Medulla oblongata (tissue), 1 donor: ENCODE measurements around the gene SMIM23.
A peak's percentile ranks its signal among the peaks of the same experiment; 100 is the strongest.

Experiments
- DNase-seq: peaks from one replicate; pipeline ENCODE4 v3.0.0-alpha.2; 2015; ENCODE audit errors: extremely low spot score

The SMIM23 gene

DNA sequence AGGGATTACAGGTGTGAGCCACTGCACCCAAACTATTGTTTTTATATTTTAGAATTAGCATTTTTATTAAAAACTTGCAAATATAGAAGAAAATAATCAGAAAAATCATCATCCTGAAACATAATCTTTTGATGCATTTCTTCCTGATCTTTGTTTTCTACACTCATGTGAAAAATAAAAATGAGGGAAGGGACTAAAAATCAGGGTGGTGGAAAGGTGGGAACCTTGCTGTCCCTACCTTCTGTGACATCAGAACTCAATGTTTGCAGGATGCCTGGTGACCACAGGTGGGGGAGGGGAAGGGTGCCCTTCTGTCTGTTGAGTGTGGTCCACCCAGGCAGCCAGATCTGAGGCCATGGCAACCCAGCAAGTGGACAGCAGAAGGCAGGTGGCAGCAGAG is at the start of gene SMIM23:
TSS of gene SMIM23 (plus strand) at position 301 of the 400 bp plus-strand sequence. CDS start at position 356, 55 bp downstream.
- no peak for DNase-seq

GRCh38 chr5:171736976-171737891 is 48.4 kb upstream of the SMIM23 start:
- DNase-seq: no peak

- no peak for DNase-seq
Observed at GRCh38 chr5:171738501-171738900, 47.1 kb upstream of the SMIM23 start.

- DNase-seq: no peak
Observed at GRCh38 chr5:171739271-171739670, 46.3 kb upstream of the SMIM23 start.

GRCh38 chr5:171743436-171744076 is 42.1 kb upstream of the SMIM23 start:
- no peak for DNase-seq

- no peak for DNase-seq
Observed at GRCh38 chr5:171744264-171744663, 41.4 kb upstream of the SMIM23 start.

- DNase-seq: no peak
Observed at GRCh38 chr5:171744882-171745281, 40.7 kb upstream of the SMIM23 start.

- DNase-seq: no peak
Observed at GRCh38 chr5:171745602-171746001, 40.0 kb upstream of the SMIM23 start.

DNA sequence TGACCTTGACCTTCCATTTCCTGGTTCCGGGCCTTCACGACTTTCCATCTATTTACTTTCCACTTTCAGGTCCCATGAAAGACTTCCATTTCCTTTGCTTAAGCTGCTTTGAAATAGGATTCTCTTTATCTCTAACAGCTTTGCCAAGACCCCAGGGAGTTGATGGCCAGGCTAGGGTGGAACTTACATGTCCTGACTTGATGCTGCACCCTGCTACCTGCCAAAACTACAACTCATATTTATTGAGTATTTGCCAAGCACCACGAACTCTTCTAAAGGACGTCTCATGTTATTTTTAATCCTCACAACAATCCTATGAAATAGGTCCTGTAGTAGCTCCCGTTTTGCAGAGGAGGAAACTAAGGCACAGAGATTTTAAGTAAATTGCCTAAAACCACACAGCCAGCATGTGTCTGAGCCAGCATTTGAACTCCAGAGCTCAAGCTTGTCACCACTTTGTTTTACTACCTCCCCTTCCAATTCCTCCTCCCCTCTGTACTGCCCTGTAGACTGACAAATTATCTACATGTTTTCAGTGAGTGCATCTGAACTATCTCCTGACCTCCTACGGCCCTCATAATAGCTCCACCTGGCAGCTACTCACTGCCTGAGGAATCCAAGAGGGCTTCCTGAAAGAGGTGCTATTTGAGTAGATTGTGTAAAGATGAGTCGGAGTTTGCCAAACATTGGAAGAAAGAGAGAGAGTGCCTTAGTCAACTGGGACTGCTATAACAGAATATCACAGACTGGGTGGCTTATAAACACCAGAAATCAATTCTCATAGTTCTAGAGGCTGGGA is 38.4 kb upstream of the SMIM23 start:
- DNase-seq: no peak

DNA sequence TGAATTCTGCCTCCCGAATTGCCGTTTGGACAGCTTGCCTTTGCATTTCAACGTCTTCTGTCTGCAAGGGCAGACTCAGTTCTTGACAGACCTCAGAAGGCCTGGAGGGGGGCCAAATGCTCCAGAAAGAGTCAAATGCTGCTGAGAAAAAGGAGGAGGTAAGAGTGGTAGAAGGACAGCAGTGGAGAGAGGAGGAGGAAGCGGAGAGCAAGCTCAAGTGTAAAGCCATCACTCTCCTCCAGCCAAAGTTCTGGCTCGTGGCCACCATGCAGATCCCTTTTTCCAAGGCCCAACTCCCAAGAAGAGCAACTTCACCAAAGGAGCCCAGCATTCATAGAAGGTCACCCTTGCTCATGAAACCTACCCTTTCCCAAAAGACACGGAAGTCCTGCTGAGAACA is 36.9 kb upstream of the SMIM23 start:
- DNase-seq: no peak

GRCh38 chr5:171749365-171749764 is 36.3 kb upstream of the SMIM23 start:
- DNase-seq: no peak

DNA sequence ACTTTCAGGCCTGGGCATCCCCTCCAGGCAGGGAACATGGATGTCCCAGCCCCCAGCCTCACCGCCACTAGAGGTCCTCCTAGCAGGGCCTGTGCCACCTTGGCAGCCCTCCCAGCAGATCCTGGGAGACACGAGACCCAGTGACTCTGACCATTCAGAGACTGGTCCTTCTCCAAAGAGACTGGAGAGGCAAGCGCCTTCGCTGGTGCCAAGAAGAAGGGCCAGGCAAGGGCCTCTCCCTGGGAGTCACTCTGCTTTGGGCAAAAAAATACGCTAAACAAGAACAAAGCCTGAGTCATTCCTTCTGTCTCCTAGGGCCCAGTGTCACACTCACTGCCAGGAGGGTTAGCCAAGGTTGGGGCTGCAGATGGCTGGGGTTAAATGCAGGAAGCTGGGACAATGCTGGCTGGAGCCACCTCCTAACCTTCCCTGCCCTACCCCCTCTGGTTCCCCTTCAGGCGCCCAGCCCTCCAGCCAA is 35.3 kb upstream of the SMIM23 start:
- DNase-seq: peak; percentile 34

- no peak for DNase-seq
Observed at GRCh38 chr5:171755354-171755821, 30.2 kb upstream of the SMIM23 start.

GRCh38 chr5:171757853-171758535 is 27.6 kb upstream of the SMIM23 start:
- DNase-seq: no peak

DNA sequence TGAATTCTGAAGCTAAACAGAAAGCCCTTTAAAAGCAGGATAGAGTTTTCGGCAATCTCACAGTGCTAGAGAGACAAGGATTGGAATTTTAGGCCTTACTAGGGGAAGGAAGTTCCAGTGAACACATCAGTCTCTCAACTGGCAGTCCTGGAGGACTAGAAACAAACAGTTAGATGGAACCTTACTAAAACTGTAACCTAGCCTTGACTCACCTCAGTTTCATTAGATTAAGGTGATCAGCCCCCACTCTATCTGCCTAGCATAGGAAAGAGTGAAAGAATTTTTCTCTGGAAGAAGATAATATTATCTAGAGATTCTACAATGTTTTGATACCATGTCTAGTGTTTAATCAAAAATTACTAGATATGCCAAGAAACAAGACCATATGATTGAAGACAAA is 25.8 kb upstream of the SMIM23 start:
- DNase-seq: no peak

DNA sequence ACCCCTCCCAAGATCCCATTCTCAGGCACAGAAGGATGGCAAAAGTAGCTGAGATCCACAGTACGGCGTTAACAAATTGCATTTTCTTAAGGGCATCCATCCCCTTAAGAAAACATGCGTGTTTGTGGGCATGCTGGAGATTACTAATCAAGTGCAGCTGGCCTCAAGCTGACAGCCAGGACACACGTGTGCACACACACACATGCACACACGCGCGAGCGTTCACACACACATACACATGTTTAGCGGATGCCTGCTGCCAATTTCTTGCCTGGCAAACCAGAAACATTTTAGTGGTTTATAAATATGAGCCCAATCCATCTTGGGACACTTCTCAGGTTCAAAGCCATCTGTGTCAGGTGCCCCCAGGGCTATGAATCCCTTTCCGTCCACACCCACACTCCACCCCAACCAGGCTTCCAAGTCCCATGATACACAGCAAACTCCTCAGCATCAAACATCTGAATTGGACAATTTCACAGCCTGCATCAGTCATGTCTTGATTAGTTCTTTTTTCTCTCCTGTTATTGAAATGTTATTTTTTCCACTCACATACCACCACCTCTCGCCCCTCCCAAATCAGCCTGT is 23.5 kb upstream of the SMIM23 start:
- DNase-seq: no peak

DNA sequence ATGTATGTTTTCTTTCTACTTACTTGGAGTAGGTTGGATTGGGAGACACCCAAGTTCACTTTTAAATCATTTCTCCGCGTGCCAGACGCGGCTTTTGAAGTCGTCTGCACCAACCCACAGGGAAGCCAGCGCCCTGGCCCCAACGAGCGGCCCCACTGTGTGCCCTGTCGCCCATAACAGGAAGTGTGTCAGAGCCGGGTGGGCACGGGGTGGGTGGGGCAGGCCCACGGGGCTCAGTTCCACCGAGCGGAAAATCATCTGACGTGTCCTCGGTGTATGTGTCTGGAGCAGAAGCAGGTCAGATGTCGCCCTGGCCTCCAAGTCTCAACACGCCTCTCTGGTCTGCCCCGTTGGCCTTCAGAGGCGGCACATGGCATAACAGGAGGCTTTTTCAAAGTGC is 22.7 kb upstream of the SMIM23 start:
- DNase-seq: no peak

- DNase-seq: no peak
Observed at GRCh38 chr5:171764265-171764664, 21.4 kb upstream of the SMIM23 start.

DNA sequence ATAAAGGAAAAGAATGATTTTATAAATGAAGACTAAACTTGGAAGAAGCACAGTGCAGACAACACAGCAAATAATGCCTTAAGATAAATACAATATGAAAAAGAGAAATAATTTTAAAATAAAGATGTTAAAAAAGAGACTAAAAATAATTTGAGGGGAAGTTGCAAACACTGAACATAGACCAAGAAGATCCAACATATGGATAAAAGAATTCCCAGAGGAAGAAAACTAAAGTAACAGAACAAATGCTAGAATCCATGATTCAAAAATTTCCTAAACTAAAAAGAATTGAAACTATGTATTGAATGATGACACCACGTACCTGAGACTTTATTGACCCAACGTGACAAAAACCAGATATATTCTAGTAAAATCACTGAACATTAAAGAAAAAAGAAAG is 18.7 kb upstream of the SMIM23 start:
- DNase-seq: no peak

DNA sequence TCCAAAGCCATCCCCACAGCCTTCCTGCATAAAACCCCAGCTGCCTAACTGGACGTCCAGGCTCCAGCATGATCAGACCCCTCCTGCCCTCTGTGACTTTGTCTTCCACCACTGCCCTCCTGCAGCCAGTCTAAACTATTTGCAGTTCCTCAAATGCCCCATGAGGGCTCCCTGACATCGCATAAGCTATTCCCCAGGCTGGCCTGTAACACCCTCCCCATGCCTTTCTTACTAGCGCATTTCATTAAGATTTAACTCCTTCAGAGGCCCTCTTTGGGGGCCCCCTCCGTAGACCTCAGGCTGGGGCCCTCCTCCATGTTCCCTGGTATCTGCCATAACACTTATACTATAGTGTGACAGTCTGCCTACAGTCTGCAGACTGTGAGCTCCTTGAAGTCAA is 15.5 kb upstream of the SMIM23 start:
- no peak for DNase-seq

GRCh38 chr5:171771856-171772255 is 13.8 kb upstream of the SMIM23 start:
- DNase-seq: no peak
